Nephron progenitor cell (in vitro differentiated cells): ENCODE data around the gene MYCL.

Source experiments
- DNase-seq: peaks from one replicate; pipeline ENCODE4 v3.0.0; 2021
- H3K27ac Mint-ChIP-seq: 2 replicates; pipeline ENCODE4 v1.8.0; 2021; ENCODE audit warnings: mild to moderate bottlenecking, moderate library complexity, mixed read lengths
- H3K27me3 Mint-ChIP-seq: 2 replicates; pipeline ENCODE4 v1.8.0; 2021; ENCODE audit warnings: mild to moderate bottlenecking, low read depth, mixed read lengths; ENCODE audit not compliant: poor library complexity
- H3K36me3 Mint-ChIP-seq: 2 replicates; pipeline ENCODE4 v1.8.0; 2021; ENCODE audit warnings: low read depth, mixed read lengths
- H3K4me1 Mint-ChIP-seq: 2 replicates; pipeline ENCODE4 v1.8.0; 2021; ENCODE audit warnings: mixed read lengths
- H3K4me3 Mint-ChIP-seq: 2 replicates; pipeline ENCODE4 v1.8.0; 2021; ENCODE audit warnings: mild to moderate bottlenecking, moderate library complexity, mixed read lengths
- H3K9me3 Mint-ChIP-seq: 2 replicates; pipeline ENCODE4 v1.8.0; 2021; ENCODE audit warnings: mild to moderate bottlenecking, moderate library complexity, mixed read lengths
- TF ChIP-seq, protein P1 (sequence below): fragments of 200-600 bp; sonication (generic); IDR thresholded peaks from 2 replicates; pipeline ENCODE4 v1.5.0; 2021; ENCODE audit warnings: antibody characterized with exemption

The MYCL gene

DNA sequence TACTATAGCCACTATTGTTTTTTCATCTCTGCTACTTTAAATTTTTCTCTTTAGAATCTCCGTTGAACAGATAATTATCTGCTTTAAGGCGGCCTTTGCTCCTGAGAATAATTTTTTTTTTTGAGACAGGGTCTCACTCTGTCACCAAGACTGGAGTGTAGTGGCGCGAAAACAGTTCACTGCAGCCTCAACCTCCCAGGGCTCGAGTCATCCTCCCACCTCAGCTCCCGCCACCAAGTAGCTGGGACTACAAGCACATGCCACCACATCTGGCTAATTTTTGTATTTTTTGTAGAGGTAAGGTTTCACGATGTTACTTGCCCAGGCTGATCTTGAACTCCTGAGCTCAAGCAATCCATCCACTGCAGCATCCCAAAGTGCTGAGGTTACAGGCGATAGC is 47.0 kb downstream of the MYCL start:
- Mint-ChIP-seq H3K27ac (no peak overlapping the region), H3K4me1 (peaks cover 11% of the 10 kb centered on the region), H3K27me3 (no peaks in the 10 kb centered on the region), H3K36me3 (peaks cover 47% of the 10 kb centered on the region), H3K4me3 (no peak overlapping the region), H3K9me3 (no peaks in the 10 kb centered on the region)
- no peak for DNase-seq
- TF ChIP-seq, protein P1, sequence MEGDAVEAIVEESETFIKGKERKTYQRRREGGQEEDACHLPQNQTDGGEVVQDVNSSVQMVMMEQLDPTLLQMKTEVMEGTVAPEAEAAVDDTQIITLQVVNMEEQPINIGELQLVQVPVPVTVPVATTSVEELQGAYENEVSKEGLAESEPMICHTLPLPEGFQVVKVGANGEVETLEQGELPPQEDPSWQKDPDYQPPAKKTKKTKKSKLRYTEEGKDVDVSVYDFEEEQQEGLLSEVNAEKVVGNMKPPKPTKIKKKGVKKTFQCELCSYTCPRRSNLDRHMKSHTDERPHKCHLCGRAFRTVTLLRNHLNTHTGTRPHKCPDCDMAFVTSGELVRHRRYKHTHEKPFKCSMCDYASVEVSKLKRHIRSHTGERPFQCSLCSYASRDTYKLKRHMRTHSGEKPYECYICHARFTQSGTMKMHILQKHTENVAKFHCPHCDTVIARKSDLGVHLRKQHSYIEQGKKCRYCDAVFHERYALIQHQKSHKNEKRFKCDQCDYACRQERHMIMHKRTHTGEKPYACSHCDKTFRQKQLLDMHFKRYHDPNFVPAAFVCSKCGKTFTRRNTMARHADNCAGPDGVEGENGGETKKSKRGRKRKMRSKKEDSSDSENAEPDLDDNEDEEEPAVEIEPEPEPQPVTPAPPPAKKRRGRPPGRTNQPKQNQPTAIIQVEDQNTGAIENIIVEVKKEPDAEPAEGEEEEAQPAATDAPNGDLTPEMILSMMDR: no peak

DNA sequence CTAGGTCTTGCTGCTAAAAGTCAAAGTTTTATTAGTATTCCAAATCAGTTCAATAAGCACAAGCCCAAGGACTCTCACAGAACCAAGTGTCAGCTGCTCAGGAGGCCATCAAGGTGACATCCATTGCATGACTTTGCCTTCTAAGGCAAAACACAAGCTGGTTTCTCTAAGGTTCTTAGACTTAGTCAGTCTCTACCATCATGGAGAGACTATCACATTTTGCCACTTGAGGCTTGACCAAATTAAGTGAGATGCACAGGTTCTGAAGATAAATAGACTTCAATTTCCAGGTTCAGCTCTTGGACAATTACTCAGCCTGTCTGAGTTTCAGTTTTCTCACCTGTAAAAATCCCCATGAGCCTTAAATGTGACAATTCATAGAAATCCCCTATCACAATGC is 47.4 kb downstream of the MYCL start:
- H3K27ac Mint-ChIP-seq: no peak overlapping the region
- TF ChIP-seq, protein P1: no peak

DNA sequence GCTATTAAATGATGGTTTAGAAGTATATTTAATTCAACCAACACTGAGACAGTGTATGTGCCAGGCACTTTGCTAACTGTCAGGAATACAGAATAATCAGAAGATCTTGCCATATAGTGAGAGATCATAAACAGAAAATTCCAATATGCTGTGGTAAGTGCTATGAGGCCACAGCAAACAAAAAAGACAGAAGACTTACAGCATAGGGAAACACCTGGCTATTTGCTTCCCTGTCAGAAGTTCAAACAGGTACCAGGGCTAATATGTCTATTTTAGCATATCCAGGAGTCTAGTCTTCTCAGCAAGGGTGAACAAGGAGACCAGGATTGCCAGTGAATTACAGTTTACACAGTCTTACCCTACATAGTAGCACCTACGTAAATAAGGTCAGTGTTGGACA is 48.8 kb downstream of the MYCL start:
- peaks cover 62% of the 10 kb centered on the region for H3K36me3 Mint-ChIP-seq
- peaks cover 11% of the 10 kb centered on the region for H3K4me1 Mint-ChIP-seq
- no peak overlapping the region for H3K4me3 Mint-ChIP-seq
- no peaks in the 10 kb centered on the region for H3K9me3 Mint-ChIP-seq
- peak overlapping the region; percentile 8 for H3K27ac Mint-ChIP-seq
- TF ChIP-seq, protein P1: no peak
- no peak for DNase-seq
- H3K27me3 Mint-ChIP-seq: no peaks in the 10 kb centered on the region

More for the DNA sequence above, 47.4 kb downstream of the MYCL start:
- Mint-ChIP-seq H3K36me3 (peaks cover 50% of the 10 kb centered on the region), H3K4me3 (no peak overlapping the region), H3K9me3 (no peaks in the 10 kb centered on the region), H3K4me1 (peaks cover 11% of the 10 kb centered on the region), H3K27me3 (no peaks in the 10 kb centered on the region)
- DNase-seq: no peak

DNA sequence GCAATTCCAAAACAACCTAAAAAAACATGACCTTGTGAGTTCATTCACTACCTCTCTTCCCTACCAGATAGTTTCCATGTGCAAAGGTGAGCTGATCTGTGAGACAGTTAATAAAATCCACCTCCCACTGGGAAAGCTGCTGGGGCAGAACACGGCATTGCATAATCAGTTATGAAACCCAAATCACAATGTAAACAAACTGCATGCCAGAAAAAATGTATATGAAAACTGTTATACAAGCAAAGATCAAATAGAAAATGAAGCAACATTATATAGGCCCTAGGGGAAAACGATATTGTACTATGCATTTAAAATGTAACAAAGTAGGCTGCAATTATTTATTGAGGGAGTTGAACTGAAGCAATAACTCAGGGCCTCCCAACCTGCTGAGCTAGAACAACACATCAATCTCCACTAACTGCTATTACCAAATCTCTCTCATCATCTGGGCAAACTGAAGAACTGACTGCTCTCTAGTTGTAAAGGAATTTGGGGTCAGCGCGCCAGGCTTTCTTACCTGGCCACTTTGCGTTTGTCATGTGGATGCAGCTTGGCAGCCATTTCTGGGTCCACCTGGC is 49.4 kb downstream of the MYCL start:
- H3K27me3 Mint-ChIP-seq: no peaks in the 10 kb centered on the region
- TF ChIP-seq, protein P1: no peak
- peaks cover 67% of the 10 kb centered on the region for H3K36me3 Mint-ChIP-seq
- no peak for DNase-seq
- H3K4me3 Mint-ChIP-seq: no peak overlapping the region
- H3K27ac Mint-ChIP-seq: no peak overlapping the region
- no peaks in the 10 kb centered on the region for H3K9me3 Mint-ChIP-seq
- peaks cover 11% of the 10 kb centered on the region for H3K4me1 Mint-ChIP-seq

DNA sequence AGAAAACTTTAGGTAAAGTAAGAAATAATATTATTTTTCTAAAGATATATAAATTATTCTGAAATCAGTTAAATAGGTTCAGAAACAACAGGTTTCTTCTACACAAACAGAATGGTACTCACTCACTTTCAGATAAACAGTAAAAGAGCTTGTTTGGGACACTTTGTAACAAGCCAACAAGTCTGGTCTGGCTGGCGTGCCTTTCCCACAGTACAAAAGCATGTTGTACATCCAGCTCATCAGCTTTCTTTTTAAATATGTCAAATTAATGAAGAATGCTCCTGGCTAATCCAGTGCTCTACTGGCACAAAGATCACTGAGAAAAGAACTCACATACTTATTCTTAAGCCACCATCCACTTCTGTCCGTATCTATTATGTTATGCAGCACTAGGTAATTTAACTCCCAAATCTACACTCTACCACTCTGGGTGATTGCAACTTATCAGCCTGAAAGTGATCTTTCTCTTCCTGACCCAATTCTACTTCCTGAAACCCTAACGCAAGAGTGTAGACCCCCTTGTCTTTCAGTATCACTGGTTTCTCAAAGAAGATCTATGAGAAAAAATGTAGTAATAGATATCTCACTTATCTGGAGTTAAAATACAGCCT is 51.0 kb downstream of the MYCL start:
- Mint-ChIP-seq H3K4me1 (peaks cover 15% of the 10 kb centered on the region), H3K27me3 (no peaks in the 10 kb centered on the region), H3K36me3 (peaks cover 74% of the 10 kb centered on the region), H3K27ac (peak overlapping the region; percentile 31), H3K9me3 (no peaks in the 10 kb centered on the region), H3K4me3 (no peak overlapping the region)
- TF ChIP-seq, protein P1: no peak
- no peak for DNase-seq

DNA sequence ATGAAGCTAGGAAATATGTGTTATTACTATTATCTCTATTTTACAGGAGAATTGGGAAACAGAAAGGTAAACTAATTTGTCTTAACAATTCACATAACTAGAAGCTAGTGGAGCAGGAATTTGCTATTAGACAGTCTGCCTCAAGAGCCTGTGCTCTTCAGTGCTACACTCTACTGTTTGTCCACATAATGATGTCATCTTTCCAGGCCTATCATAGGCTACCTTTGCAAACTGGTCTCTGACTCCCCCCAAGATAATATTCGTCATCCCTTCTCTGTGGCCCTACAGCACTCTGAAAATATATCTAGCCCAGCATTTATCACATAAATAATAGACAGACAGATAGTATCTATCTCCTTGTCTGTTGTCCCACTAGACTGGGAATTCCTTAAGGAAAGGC is 52.5 kb downstream of the MYCL start:
- no peaks in the 10 kb centered on the region for H3K9me3 Mint-ChIP-seq

More for the DNA sequence above, 52.5 kb downstream of the MYCL start:
- Mint-ChIP-seq H3K27me3 (no peaks in the 10 kb centered on the region), H3K4me1 (peaks cover 22% of the 10 kb centered on the region), H3K36me3 (peaks cover 70% of the 10 kb centered on the region), H3K27ac (no peak overlapping the region), H3K4me3 (no peak overlapping the region)
- DNase-seq: no peak
- TF ChIP-seq, protein P1: no peak
